Ovary (tissue), 9 donors: ENCODE data around the gene ARHGEF33. TPM values are rescaled to one million over a fixed set of nuclear protein-coding genes. Genes with fewer than 3 reads are reported as not detected.
"Not testable (repeated sequence)": the region's sequence is repeated elsewhere in the genome, so short reads cannot be mapped to it uniquely, and the experiment has no call there.

Experiments
- DNase-seq, 5 donors: peaks; one replicate each; pipeline ENCODE4 v3.0.0-alpha.2; 2019 to 2020
- H3K27ac ChIP-seq, 2 donors: fragments of 200-600 bp; one replicate each; pipeline versions ENCODE4 v1.5.1 to v1.8.0; 2019 to 2022
- H3K27me3 ChIP-seq: fragments of 200-600 bp; one replicate; pipeline ENCODE4 v1.8.0; 2022
- H3K36me3 ChIP-seq: fragments of 200-600 bp; sonication (generic); one replicate; pipeline ENCODE4 v1.5.1; 2019
- H3K4me1 ChIP-seq: one replicate; pipeline ENCODE4 v1.8.1; 2013; ENCODE audit warnings: mild to moderate bottlenecking, moderate library complexity; ENCODE audit not compliant: insufficient read depth
- H3K4me3 ChIP-seq: fragments of 200-600 bp; sonication (generic); one replicate; pipeline ENCODE4 v1.5.1; 2017
- H3K9me3 ChIP-seq, 2 donors: fragments of 200-600 bp in 1 of 2; sonication (generic) in 1 of 2; one replicate each; pipeline versions ENCODE4 v1.5.1 to v1.8.1; 2013 to 2019; ENCODE audit warnings: mild to moderate bottlenecking in 1 of 2, moderate library complexity in 1 of 2
- CTCF ChIP-seq, 3 donors: fragments of 450-650 bp in 2 of 3; fragments of 200-600 bp in 1 of 3; IDR thresholded peaks; one replicate each; pipeline versions ENCODE4 v1.5.1 to v1.8.0; 2016 to 2022; ENCODE audit warnings: antibody characterized with exemption in 3 of 3, mild to moderate bottlenecking in 1 of 3
- EP300 ChIP-seq: sonication (generic); formaldehyde crosslinking; IDR thresholded peaks from one replicate; pipeline ENCODE4 v1.6.1; 2017; ENCODE audit warnings: antibody characterized with exemption
- POLR2A ChIP-seq: fragments of 450-650 bp; IDR thresholded peaks from one replicate; pipeline ENCODE4 v1.6.1; 2017; ENCODE audit warnings: antibody characterized with exemption, mild to moderate bottlenecking, moderate library complexity
- WGBS, 3 donors: extraction: QIAGEN DNeasy Blood & Tissue Kit in 1 of 3; methylation state at CpG; one replicate each; pipeline versions ENCODE4 v1.1.5 to v1.1.7; 2013 to 2017; 5-methylcytosine and 5-hydroxymethylcytosine counted together
- intact Hi-C, 4 donors: fragments of 100-400 bp; cut with DNase I; formaldehyde crosslinking; loops; one replicate each; pipeline versions ENCODE4 v1.11.0 to v1.15.1; 2022 to 2023
- polyA plus RNA-seq, 2 donors: library from polyadenylated mRNA; stranded (reverse); fragments of 200-250 nt in 1 of 2; fragments of 350-450 nt in 1 of 2; fragmentation: Illumina TruSeq in 1 of 2; extraction: RNeasy Lipid Tissue Mini Kit (QIAGEN cat#74804) in 1 of 2; gene quantifications; one replicate each; pipeline ENCODE4 v1.2.3, GENCODE V29; 2013 to 2014
- total RNA-seq, 7 donors: library from RNA; depleted of rRNA in 2 of 7; stranded (reverse); fragments of >200 nt in 2 of 7; fragmentation: NEBNext Ultra II Directional in 3 of 7; extraction: Animal tissue kit (Norgen Biotek cat#: 25700) in 3 of 7; gene quantifications; one replicate each; pipeline versions ENCODE4 v1.1.0 to v1.2.4, GENCODE V29; 2016 to 2023
- donor health status: DM: no; HTN: no; CAD: no; lungs with moderate emphysema.
- donor health status: DM: no; HTN: no; CAD: no.
- donor health status: Bipolar disorder and iron deficiency.
- donor health status: DM: yes; HTN: yes; CAD: no.
- donor health status: DM: no; HTN: no; CAD: no.
- donor health status: DM: yes; HTN: yes; CAD: no.

The ARHGEF33 gene
- total and polyA plus RNA-seq, 9 donors: 1.3 to 4.4 (median 2.8) TPM

GRCh38 chr2:38933653-38934052, 44.0 kb downstream of the ARHGEF33 start:
- Histone ChIP-seq H3K36me3 (no peaks in the 10 kb centered on the region), H3K27ac (no peak overlapping the region), H3K27me3 (no peaks in the 10 kb centered on the region), H3K4me1 (no peaks in the 10 kb centered on the region), H3K9me3 (no peaks in the 10 kb centered on the region), H3K4me3 (no peak overlapping the region)
- TF ChIP-seq POLR2A (no peak), CTCF (IDR thresholded peaks at IDR 0.05) (no peak), EP300 (no peak)
- no peak for DNase-seq
- intact Hi-C loops: no loop called here
- WGBS, 3 donors: 89 to 92% (median 91%) methylated on average over 3 of the region's 3 CpGs

GRCh38 chr2:38934742-38935141, 45.1 kb downstream of the ARHGEF33 start:
- WGBS, 3 donors: 64 to 73% (median 65%) methylated on average over 5 of the region's 5 CpGs
- no peak for TF ChIP-seq POLR2A
- TF ChIP-seq CTCF (IDR thresholded peaks at IDR 0.05): no peak
- TF ChIP-seq EP300: no peak
- H3K27ac ChIP-seq: no peak overlapping the region
- H3K9me3 ChIP-seq: no peaks in the 10 kb centered on the region
- no peaks in the 10 kb centered on the region for H3K27me3 ChIP-seq
- DNase-seq: no peak
- H3K36me3 ChIP-seq: no peaks in the 10 kb centered on the region
- H3K4me3 ChIP-seq: no peak overlapping the region
- intact Hi-C loops: no loop called here
- H3K4me1 ChIP-seq: no peaks in the 10 kb centered on the region

DNA sequence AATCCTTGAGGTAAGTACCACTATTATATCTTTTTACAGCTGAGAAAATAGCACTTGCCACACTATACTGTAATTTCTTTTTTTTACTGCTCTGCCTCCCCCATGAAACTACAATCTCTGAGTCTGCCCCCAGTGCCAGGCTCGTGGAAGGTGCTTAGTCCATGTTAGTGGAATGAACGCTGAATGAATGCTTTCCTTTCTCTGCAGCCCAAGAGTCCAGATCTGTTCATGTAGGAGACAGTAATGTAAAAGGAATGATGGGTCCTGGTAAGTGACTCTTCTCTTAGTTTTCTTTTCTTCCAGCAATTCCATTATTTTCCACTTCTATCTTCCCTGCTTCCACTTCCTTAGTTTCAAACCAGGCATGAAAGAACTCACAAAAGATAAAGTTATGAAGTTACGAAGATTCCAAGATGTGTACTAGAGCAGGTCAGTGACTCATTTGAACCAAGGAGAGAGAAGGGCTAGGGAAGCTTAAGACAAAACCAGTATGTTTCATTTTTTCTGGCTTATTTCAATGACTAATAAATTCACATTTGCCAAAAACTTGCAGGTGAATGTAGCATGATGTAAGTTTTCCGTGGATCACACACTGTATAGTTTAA, 46.0 kb downstream of the ARHGEF33 start:
- Histone ChIP-seq H3K36me3 (no peaks in the 10 kb centered on the region), H3K4me3 (no peak overlapping the region), H3K27ac (no peak overlapping the region), H3K9me3 (no peaks in the 10 kb centered on the region), H3K27me3 (no peaks in the 10 kb centered on the region), H3K4me1 (no peaks in the 10 kb centered on the region)
- TF ChIP-seq CTCF (IDR thresholded peaks at IDR 0.05) (no peak), EP300 (no peak), POLR2A (no peak)
- whole genome bisulfite sequencing, 3 donors: 56 to 59% (median 57%) methylated on average over 4 of the region's 4 CpGs
- intact Hi-C loops: no loop called here
- no peak for DNase-seq

GRCh38 chr2:38936516-38936915, 46.8 kb downstream of the ARHGEF33 start:
- H3K9me3 ChIP-seq, H3K36me3 ChIP-seq, intact Hi-C loops, H3K4me1 ChIP-seq, DNase-seq, H3K27me3 ChIP-seq, H3K4me3 ChIP-seq, H3K27ac ChIP-seq: not testable (repeated sequence)
- WGBS, 3 donors: 92 to 93% (median 93%) methylated on average over 6 of the region's 6 CpGs

- intact Hi-C loops: no loop called here
- 72 to 86% (median 76%) methylated on average over 3 of the region's 3 CpGs for WGBS, 3 donors
Observed at GRCh38 chr2:38937548-38937947, 47.9 kb downstream of the ARHGEF33 start.

More at GRCh38 chr2:38937548-38937947, 47.9 kb downstream of the ARHGEF33 start:
- H3K36me3 ChIP-seq: no peaks in the 10 kb centered on the region
- DNase-seq: no peak
- no peak overlapping the region for H3K27ac ChIP-seq
- no peak overlapping the region for H3K4me3 ChIP-seq
- no peaks in the 10 kb centered on the region for H3K9me3 ChIP-seq
- TF ChIP-seq EP300 (no peak), POLR2A (no peak), CTCF (IDR thresholded peaks at IDR 0.05) (no peak)
- no peaks in the 10 kb centered on the region for H3K4me1 ChIP-seq
- H3K27me3 ChIP-seq: no peaks in the 10 kb centered on the region
